Motor neuron (in vitro differentiated cells): ENCODE measurements around the gene TMEM244. TPM values are rescaled to one million over a fixed set of nuclear protein-coding genes. Genes with fewer than 3 reads are reported as not detected.
"Not testable (repeated sequence)": the region's sequence is repeated elsewhere in the genome, so short reads cannot be mapped to it uniquely, and the experiment has no call there.

Source experiments
- ATAC-seq, 8 experiments: fragments of 200-7000 bp; cut with Tn5 transposase; replicated peaks in 6 of 8; 2 replicates each; pipeline ENCODE4 v1.8.0; 2021; ENCODE audit warnings: mild to moderate bottlenecking in 8 of 8, moderate library complexity in 8 of 8
- H3K27ac ChIP-seq, 2 donors: fragments of 250-450 bp; sonication (Bioruptor Pico); 2 replicates each; pipeline ENCODE4 v1.9.0; 2021; ENCODE audit warnings: antibody characterized with exemption in 2 of 2, mild to moderate bottlenecking in 2 of 2, moderate library complexity in 1 of 2
- H3K4me1 ChIP-seq, 2 donors: fragments of 250-450 bp; sonication (Bioruptor Pico); replicated peaks in 1 of 2; 2 replicates each; pipeline ENCODE4 v1.6.1; 2021; ENCODE audit warnings: antibody characterized with exemption in 2 of 2, mild to moderate bottlenecking in 2 of 2, moderate library complexity in 1 of 2
- H3K4me3 ChIP-seq, 5 donors: fragments of 250-450 bp; sonication (Bioruptor Pico); 2 replicates each; pipeline ENCODE4 v1.9.0; 2021; ENCODE audit warnings: antibody characterized with exemption in 5 of 5, mild to moderate bottlenecking in 5 of 5, moderate library complexity in 4 of 5
- WGBS, 10 experiments: fragments of 450-650 bp; shearing (Covaris generic); methylation state at CpG; one replicate each; pipeline ENCODE4 v1.0.0; 2022; 5-methylcytosine and 5-hydroxymethylcytosine counted together
- in situ Hi-C, 9 experiments: fragments of 400-800 bp; cut with MboI; loops; one replicate each; pipeline ENCODE4 v1.15.0; 2021; ENCODE audit warnings: low sequenced_read_pairs in 9 of 9, low pct_unique_long_range_greater_than_20kb in 2 of 9; ENCODE audit not compliant: unreplicated experiment in 9 of 9
- total RNA-seq, 8 experiments: library from RNA; unstranded; fragments of 300-600 nt; gene quantifications; 2 replicates each; pipeline versions ENCODE4 v1.2.3 to v1.2.4, GENCODE V29; 2022

Gene TMEM244
- total RNA-seq, 8 experiments from 2014 or later, result not detected

DNA sequence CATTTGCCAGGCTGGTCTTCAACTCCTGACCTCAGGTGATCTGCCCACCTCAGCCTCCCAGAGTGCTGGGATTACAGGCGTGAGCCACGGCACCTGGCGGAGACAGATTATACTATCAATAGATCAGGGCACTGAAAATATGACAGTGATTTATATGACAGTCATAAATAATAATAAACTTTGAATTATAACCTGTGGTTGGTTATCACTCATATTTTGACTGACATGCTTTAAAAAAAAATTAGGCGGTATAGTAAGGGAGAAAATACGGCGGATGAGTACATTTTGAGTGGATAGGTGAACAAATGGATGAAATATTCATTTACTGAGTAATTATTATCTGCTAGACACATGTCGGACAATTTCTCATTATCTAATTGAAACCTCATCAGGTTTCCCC, 28.8 kb downstream of the TMEM244 start:
- Histone ChIP-seq H3K27ac (no peak overlapping the region), H3K4me1 (no peaks in the 10 kb centered on the region), H3K4me3 (no peak overlapping the region)
- in situ Hi-C loops, result no loop called here
- ATAC-seq, result no peak
- 44 to 100% (median 90%) methylated on average over 1 to 7 of the region's 7 CpGs for WGBS, 10 experiments

DNA sequence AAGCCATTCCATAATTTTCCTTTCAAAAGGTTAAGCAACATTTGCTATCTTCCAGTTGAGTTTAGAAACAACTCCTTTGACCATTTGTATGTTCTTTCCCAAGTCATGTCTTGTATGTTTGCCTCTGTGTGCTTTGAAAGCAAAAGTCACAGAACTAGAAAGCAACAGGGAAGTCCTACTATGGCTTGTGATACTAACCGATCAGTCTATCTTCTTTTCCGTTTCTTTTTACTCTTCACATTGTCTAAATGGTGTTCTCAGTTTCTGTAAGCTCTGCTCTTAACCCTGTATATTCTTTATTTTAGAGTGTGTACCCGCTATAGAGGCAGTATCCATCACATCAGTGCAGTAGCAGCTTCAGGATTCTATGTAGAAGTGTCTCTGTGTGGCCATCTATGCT, 32.9 kb downstream of the TMEM244 start:
- no peak for ATAC-seq

DNA sequence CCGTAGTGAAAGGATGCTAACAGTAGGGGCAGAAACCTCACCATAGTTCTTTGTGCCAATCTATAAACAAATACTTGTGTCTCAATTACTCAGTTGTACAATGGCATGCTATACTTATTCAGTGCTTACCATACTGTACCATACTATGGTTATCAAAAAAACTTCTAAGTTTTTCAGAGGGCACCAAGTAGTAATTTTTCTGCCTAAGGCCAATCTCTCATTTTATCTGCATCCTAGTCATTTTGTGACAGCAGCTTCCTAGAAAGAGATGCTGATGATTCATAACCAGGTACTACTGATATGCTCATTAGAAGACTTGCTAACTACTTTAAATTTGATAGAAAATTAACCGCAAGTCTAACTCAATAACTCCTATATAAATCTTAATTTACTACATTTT, 42.9 kb downstream of the TMEM244 start:
- H3K4me1 ChIP-seq, result no peaks in the 10 kb centered on the region
- ATAC-seq, result no peak
- no peak overlapping the region for H3K27ac ChIP-seq
- no peak overlapping the region for H3K4me3 ChIP-seq
- in situ Hi-C loops, result no loop called here
- WGBS, 10 experiments, result 65 to 100% (median 93%) methylated on average over 1 to 2 of the region's 2 CpGs; no CpG with 5 or more reads in 1 of the 10 experiments

More for the DNA sequence above, 32.9 kb downstream of the TMEM244 start:
- in situ Hi-C loops, result no loop called here
- H3K4me1 ChIP-seq, result no peaks in the 10 kb centered on the region
- 42 to 100% (median 80%) methylated on average over 1 to 3 of the region's 3 CpGs; no CpG with 5 or more reads in 1 of the 10 experiments for WGBS, 10 experiments
- no peak overlapping the region for H3K4me3 ChIP-seq
- no peak overlapping the region for H3K27ac ChIP-seq

DNA sequence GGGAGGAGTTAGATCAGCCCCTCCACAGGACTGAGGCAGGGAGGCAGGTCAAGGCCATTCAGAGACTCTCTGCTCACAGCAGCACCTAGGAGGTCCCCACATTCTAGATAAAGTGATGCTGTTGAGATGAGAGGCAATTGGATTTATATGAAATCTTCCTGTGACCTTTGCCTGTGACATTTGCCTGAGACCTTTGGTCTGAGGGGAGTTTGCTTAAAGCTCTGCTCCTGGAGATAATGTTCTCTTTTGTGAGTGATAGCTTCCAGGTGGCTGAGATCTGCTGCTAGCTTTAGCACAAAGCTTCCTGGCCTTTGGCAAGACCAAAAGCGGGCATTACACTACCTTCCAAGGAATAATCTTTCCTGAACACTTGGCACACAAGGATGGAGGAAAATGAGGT, 43.3 kb downstream of the TMEM244 start:
- no peak overlapping the region for H3K27ac ChIP-seq
- ATAC-seq, result no peak
- no peak overlapping the region for H3K4me3 ChIP-seq
- H3K4me1 ChIP-seq, result no peaks in the 10 kb centered on the region
- 43 to 100% (median 71%) methylated on average over 1 of the region's 1 CpG; no CpG with 5 or more reads in 3 of the 10 experiments for WGBS, 10 experiments
- in situ Hi-C loops, result no loop called here

DNA sequence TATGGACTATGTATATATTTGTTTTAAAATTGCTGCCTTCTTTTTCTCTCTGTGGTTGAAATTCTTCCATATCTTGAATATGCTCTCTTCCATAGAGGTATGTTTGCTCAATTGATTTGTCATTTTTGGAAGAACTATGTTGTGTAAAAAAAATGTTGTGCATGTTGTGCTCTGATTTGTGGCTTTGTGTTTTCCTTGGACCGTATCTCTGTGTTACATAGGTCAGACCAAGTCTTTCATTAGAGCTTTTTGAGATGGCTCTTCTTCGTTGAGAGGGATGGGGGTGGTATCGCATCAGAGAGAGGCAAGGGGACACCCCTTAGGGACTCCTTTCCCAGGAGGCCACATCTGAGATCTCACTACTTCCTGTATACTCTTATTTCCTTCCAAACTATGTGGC, 43.8 kb downstream of the TMEM244 start:
- WGBS, 10 experiments, result 32 to 93% (median 75%) methylated on average over 1 to 3 of the region's 3 CpGs; no CpG with 5 or more reads in 3 of the 10 experiments
- in situ Hi-C loops, result no loop called here

DNA sequence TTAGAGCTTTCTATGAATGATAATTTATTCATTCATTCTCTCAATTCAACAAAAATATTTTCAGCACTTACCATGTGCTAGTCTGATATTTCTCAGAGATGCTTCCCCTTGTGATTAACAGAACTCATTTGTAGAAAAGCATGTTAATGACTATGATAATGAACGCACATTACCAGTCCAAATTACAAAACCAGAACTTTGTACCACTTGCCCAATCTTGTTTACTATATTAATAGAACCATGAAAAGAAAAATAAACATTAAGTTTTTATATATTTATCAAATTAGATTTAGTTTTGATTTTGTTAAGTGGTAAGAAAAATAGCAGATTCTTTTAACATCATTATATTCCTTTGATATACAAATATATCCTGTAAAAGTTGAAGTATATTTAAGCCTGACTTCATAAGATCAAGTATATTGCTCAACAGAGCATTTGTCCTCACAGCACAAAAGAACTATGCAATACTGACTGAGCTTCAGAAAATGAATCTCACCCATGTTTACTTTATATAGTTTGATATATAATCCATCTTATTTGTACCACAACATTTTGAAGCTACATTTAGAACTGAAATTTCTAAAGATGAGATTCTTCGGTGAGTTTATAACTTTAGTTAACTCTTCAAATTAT, 48.9 kb downstream of the TMEM244 start:
- no peak for ATAC-seq
- H3K27ac ChIP-seq, result no peak overlapping the region
- in situ Hi-C loops, result no loop called here
- WGBS, 10 experiments, result 50 to 100% (median 87%) methylated on average over 1 to 2 of the region's 2 CpGs
- no peaks in the 10 kb centered on the region for H3K4me1 ChIP-seq
- H3K4me3 ChIP-seq, result no peak overlapping the region

More for the DNA sequence above, 43.8 kb downstream of the TMEM244 start:
- no peaks in the 10 kb centered on the region for H3K4me1 ChIP-seq
- no peak overlapping the region for H3K27ac ChIP-seq
- no peak for ATAC-seq
- no peak overlapping the region for H3K4me3 ChIP-seq

DNA sequence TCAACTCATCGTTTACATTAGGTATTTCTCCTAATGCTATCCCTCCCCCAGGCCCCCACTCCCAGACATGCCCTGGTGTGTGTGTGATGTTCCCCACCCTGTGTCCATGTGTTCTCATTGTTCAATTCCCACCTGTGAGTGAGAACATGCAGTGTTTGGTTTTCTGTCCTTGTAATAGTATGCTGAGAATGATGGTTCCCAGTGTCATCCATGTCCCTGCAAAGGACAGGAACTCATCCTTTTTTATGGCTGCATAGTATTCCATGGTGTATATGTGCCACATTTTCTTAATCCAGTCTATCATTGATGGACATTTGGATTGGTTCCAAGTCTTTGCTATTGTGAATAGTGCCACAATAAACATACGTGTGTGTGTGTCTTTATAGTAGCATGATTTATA, 54.0 kb downstream of the TMEM244 start:
- WGBS, 10 experiments, result no CpG with 5 or more reads among the region's 2 CpGs
- in situ Hi-C loops, H3K4me1 ChIP-seq, H3K4me3 ChIP-seq, H3K27ac ChIP-seq, ATAC-seq: not testable (repeated sequence)

DNA sequence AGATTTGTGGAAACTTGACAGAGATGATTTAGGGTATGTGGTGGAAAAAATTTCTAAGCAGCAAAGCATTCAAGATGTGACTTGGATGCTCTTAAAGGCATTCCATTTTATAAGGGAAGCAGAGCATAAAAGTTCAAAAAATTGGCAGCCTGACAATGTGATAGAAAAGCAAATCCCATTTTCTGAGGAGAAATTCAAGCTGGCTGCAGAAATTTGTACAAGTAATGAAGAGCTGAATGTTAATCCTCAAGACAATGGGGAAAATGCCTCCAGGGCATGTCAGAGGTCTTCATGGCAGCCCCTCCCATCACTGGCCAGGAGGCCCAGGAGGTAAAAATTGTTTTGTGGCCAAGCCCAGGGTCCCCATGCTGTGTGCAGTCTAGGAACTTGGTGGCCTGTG, 58.2 kb downstream of the TMEM244 start:
- ATAC-seq, H3K4me3 ChIP-seq, in situ Hi-C loops, H3K4me1 ChIP-seq, H3K27ac ChIP-seq: not testable (repeated sequence)

DNA sequence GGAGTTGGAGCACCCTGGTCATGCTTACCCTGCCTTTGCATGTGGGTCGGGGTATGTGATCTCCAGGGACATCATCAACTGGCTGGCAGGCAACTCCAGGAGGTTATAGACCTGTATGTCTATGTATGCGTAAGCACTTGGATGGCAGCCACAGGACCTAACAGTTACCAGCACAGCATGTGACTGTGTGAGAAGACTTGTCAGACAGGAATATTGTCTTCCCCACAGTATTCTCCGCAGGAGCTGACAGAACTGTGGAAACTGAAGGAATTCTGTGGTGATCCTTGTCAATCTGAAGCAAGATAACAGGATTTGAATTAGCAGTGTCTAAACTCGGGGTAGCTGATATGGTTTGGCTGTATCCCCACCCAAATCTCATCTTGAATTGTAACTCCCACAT, 59.2 kb downstream of the TMEM244 start:
- Histone ChIP-seq H3K4me3 (no peak overlapping the region), H3K4me1 (no peaks in the 10 kb centered on the region), H3K27ac (no peak overlapping the region)
- WGBS, 10 experiments, result 60 to 100% (median 83%) methylated on average over 1 to 4 of the region's 4 CpGs; no CpG with 5 or more reads in 2 of the 10 experiments
- in situ Hi-C loops, result no loop called here
- no peak for ATAC-seq

DNA sequence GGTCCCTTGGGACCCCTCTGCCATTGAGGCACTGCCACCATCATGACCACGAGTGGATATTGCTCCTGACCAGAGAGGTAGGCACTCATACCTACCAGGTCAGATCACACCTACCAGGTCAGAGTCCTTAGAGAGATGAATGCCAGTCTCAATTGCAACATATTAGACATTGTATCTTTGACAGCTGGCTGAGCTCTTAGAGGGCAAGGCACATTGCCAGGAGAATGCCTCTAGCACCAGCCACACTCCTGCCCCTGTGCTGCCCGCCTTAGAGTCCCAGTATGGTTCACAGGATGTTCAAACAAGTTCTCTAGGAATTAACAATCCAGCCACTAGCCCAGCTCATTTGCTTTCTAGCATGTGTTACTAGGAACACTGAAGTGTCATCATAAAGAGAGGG, 65.9 kb downstream of the TMEM244 start:
- in situ Hi-C loops, result loop anchor here in 1 of 9 experiments (25.0 kb wide), 1 partner anchor 217 kb away; the partner anchor contains the start of gene L3MBTL3
- no peak overlapping the region for H3K4me3 ChIP-seq
- WGBS, 10 experiments, result 50 to 67% (median 60%) methylated on average over 1 of the region's 2 CpGs; no CpG with 5 or more reads in 7 of the 10 experiments
- H3K27ac ChIP-seq, result no peak overlapping the region
- H3K4me1 ChIP-seq, result no peaks in the 10 kb centered on the region
- ATAC-seq, result no peak

DNA sequence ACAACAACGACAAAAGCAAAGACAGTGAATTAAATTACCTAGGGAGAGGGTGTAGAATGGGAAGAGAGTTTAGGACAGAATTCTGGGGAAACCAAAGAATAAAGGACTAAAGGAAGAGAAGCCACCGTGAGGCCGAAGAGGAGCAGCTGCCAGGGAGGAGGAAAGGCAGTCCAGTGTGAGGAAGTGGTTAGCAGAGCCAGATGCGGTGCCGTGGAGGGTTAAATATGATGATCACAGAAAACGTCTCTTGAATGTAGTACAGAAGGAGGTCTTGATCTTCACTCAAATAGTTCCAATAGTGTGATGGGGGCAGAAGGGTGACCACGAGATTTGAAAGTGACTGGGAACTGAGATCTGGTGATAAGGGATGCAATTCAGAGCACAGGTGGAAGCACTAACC, 67.7 kb downstream of the TMEM244 start:
- Histone ChIP-seq H3K4me3 (no peak overlapping the region), H3K27ac (no peak overlapping the region), H3K4me1 (no peaks in the 10 kb centered on the region)
- in situ Hi-C loops, result loop anchor here in 1 of 9 experiments (25.0 kb wide), 1 partner anchor 219 kb away; the partner anchor contains the start of gene L3MBTL3
- WGBS, 10 experiments, result 20 to 100% (median 81%) methylated on average over 1 to 7 of the region's 7 CpGs; no CpG with 5 or more reads in 1 of the 10 experiments
- ATAC-seq, result no peak

DNA sequence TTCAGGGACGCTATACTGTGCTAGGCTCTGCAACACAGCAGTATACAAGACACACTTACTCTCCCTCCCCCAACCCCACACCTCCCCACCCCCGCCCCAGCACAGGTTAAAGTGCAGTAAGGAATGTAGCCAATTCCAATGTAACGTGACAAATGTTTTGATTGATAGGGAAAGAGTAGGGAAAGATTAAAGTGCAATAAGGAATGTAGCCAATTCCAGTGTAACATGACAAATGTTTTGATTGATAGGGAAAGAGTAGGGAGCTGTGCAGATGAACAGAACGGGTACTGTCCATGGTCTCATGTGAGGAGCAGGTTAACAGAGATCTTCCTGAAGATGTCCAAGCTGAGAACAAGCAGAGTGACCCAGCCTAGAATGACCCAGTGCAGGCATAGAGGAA, 69.1 kb downstream of the TMEM244 start:
- H3K27ac ChIP-seq, result no peak overlapping the region
- in situ Hi-C loops, result loop anchor here in 1 of 9 experiments (25.0 kb wide), 1 partner anchor 220 kb away; the partner anchor contains the start of gene L3MBTL3
- no peak overlapping the region for H3K4me3 ChIP-seq
- no peak for ATAC-seq
- no peaks in the 10 kb centered on the region for H3K4me1 ChIP-seq
- 17 to 100% (median 84%) methylated on average over 1 to 2 of the region's 4 CpGs; no CpG with 5 or more reads in 2 of the 10 experiments for WGBS, 10 experiments

DNA sequence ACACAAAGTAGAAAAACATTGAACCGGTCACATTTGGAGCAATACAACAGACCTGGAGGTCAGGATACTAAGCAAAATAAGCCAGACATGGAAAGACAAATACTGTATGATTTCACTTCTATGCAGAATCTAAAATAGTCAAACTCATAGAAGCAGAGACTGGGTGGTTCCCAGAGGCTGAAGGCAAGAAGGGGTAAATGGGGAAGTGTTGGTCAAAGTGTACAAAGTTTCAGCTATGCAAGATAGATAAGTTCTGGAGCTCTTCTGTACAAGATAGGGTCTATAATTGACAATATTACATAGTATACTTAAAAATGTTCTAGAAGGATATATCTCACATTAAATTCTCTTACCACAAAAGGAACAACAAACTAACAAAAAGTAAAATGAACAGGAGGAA, 70.3 kb downstream of the TMEM244 start:
- no peaks in the 10 kb centered on the region for H3K4me1 ChIP-seq
- in situ Hi-C loops, result loop anchor here in 1 of 9 experiments (25.0 kb wide), 1 partner anchor 222 kb away; the partner anchor contains the start of gene L3MBTL3
- no peak for ATAC-seq
- WGBS, 10 experiments, result 86 to 100% (median 100%) methylated on average over 1 of the region's 1 CpG; no CpG with 5 or more reads in 3 of the 10 experiments
- no peak overlapping the region for H3K4me3 ChIP-seq
- H3K27ac ChIP-seq, result no peak overlapping the region

DNA sequence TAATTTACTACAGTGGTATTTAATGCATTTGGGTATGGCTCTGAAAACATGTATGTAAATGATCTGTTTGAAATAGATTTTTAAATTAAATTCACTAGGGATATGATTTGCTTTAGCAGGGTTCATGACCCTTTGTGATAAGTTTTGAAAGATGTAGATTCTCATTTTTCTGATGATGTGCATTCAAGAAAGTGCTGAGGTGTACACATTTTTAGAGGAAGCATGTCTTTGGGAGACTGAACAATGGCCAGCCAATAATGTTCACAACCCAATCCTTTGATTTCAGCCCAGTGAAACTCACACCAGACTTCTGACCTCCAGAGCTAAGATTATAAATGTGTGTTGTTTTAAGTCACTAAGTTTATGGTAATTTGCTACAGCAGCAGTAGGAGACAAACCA, 71.1 kb downstream of the TMEM244 start:
- peak in 1 of 8 experiments; percentile 29 for ATAC-seq
- Histone ChIP-seq H3K4me3 (no peak overlapping the region), H3K4me1 (no peaks in the 10 kb centered on the region), H3K27ac (no peak overlapping the region)
- in situ Hi-C loops, result loop anchor here in 1 of 9 experiments (25.0 kb wide), 1 partner anchor 222 kb away; the partner anchor contains the start of gene L3MBTL3
